H1 (cell line): ENCODE data around the gene GAPT.

Experiments used
- CEBPB ChIP-seq: IDR thresholded peaks from 2 replicates; pipeline ENCODE4 v1.6.1; 2012; ENCODE audit warnings: low read depth, low read length
- EGR1 ChIP-seq: IDR thresholded peaks from 2 replicates; pipeline ENCODE4 v1.6.1; 2011; ENCODE audit warnings: low read depth, low read length, borderline replicate concordance
- EP300 ChIP-seq, 2 experiments: IDR thresholded peaks; 1 replicate in 1 of 2; 2 replicates in 1 of 2; pipeline ENCODE4 v1.6.1; 2011 to 2012; ENCODE audit warnings: low read depth in 2 of 2, low read length in 2 of 2, mild to moderate bottlenecking in 2 of 2, borderline replicate concordance in 1 of 2, inconsistent platforms in 1 of 2, moderate library complexity in 1 of 2
- EZH2 ChIP-seq: fragments of 200-600 bp; sonication (generic); IDR thresholded peaks from 2 replicates; pipeline ENCODE4 v1.7.1; 2012; ENCODE audit warnings: low read depth, mild to moderate bottlenecking, moderate library complexity, low read length, inconsistent platforms; ENCODE audit not compliant: severe bottlenecking
- POLR2A ChIP-seq, 2 experiments: IDR thresholded peaks; 1 replicate in 1 of 2; 2 replicates in 1 of 2; pipeline ENCODE4 v1.6.1; 2011; ENCODE audit warnings: low read depth in 2 of 2, low read length in 2 of 2, mild to moderate bottlenecking in 2 of 2; ENCODE audit errors: control extremely low read depth in 1 of 2
- POLR2AphosphoS5 ChIP-seq: IDR thresholded peaks from 2 replicates; pipeline ENCODE4 v1.6.1; 2011; ENCODE audit warnings: low read depth, low read length
- RAD21 ChIP-seq, 2 experiments: IDR thresholded peaks in 1 of 2; conservative IDR thresholded peaks in 1 of 2; 2 replicates each; pipeline ENCODE4 v1.6.1; 2011; ENCODE audit warnings: low read depth in 2 of 2, low read length in 2 of 2, improper control_type of control experiment in 1 of 2, inconsistent platforms in 1 of 2, mild to moderate bottlenecking in 1 of 2, moderate library complexity in 1 of 2
- SP4 ChIP-seq: IDR thresholded peaks from 2 replicates; pipeline ENCODE4 v1.6.1; 2012; ENCODE audit warnings: low read length, inconsistent platforms
- TAF7 ChIP-seq: optimal IDR thresholded peaks from 2 replicates; pipeline ENCODE3; 2011; ENCODE audit warnings: low read depth, mild to moderate bottlenecking, inconsistent platforms, low read length, moderate library complexity, borderline replicate concordance
- ZNF274 ChIP-seq: IDR thresholded peaks from 2 replicates; pipeline ENCODE4 v1.7.0; 2012; ENCODE audit warnings: low read length, borderline replicate concordance; ENCODE audit errors: extremely low read depth
- TF ChIP-seq, protein P1 (sequence below), 3 experiments: IDR thresholded peaks; 1 replicate in 2 of 3; 2 replicates in 1 of 3; pipeline versions ENCODE4 v1.5.1 to v1.6.1; 2011; ENCODE audit warnings: low read length in 3 of 3, mild to moderate bottlenecking in 3 of 3, inconsistent platforms in 2 of 3, low read depth in 1 of 3, moderate library complexity in 1 of 3; ENCODE audit not compliant: insufficient read depth in 1 of 3; ENCODE audit errors: control extremely low read depth in 1 of 3
- TF ChIP-seq, protein P2 (sequence below): IDR thresholded peaks from 2 replicates; pipeline ENCODE4 v1.6.1; 2012; ENCODE audit warnings: low read length, inconsistent platforms
- TF ChIP-seq, protein P3 (sequence below): IDR thresholded peaks from 2 replicates; pipeline ENCODE4 v1.6.1; 2011; ENCODE audit warnings: low read length, improper control_type of control experiment
- TF ChIP-seq, protein P4 (sequence below): IDR thresholded peaks from 2 replicates; pipeline ENCODE4 v1.6.1; 2012; ENCODE audit warnings: inconsistent platforms

DNA sequence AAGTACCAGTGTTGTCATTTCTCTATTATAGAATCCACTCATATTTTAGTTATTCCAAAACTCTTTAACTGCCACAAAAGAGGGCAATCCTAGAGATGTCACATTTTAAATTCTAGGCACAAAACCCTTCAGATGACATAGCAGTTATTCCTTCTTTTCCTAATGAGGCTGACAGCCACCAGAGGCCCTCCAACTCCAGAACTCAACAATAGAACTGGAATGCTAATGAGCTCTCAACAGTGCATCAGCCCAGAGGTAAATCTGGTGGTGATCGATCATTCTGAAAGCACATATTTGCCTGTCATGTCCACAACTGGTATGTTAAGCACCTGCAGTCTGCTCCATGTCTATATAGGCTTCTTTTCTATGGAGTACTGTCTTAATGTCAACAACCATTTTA, 51.5 kb downstream of the GAPT start:
- TF ChIP-seq POLR2A (IDR thresholded peaks at IDR 0.05; ENCODE audit: control extremely low read depth in 1 of 2, low read depth in 2 of 2, low read length in 2 of 2) (no peak), ZNF274 (no peak), SP4 (no peak), EP300 (IDR thresholded peaks at IDR 0.05; ENCODE audit: borderline replicate concordance in 1 of 2, low read depth in 2 of 2, low read length in 2 of 2) (no peak), POLR2AphosphoS5 (no peak), EZH2 (no peak), EGR1 (no peak), RAD21 (IDR thresholded peaks at IDR 0.05 in 1 of 2, conservative IDR thresholded peaks at IDR 0.05 in 1 of 2; ENCODE audit: low read depth in 2 of 2, low read length in 2 of 2) (peak in 1 of 2 experiments; percentile 14; a peak in 1 of 4 replicates), TAF7 (no peak), CEBPB (no peak)
- TF ChIP-seq, protein P1, sequence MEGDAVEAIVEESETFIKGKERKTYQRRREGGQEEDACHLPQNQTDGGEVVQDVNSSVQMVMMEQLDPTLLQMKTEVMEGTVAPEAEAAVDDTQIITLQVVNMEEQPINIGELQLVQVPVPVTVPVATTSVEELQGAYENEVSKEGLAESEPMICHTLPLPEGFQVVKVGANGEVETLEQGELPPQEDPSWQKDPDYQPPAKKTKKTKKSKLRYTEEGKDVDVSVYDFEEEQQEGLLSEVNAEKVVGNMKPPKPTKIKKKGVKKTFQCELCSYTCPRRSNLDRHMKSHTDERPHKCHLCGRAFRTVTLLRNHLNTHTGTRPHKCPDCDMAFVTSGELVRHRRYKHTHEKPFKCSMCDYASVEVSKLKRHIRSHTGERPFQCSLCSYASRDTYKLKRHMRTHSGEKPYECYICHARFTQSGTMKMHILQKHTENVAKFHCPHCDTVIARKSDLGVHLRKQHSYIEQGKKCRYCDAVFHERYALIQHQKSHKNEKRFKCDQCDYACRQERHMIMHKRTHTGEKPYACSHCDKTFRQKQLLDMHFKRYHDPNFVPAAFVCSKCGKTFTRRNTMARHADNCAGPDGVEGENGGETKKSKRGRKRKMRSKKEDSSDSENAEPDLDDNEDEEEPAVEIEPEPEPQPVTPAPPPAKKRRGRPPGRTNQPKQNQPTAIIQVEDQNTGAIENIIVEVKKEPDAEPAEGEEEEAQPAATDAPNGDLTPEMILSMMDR (IDR thresholded peaks at IDR 0.05; ENCODE audit: control extremely low read depth in 1 of 3, insufficient read depth in 1 of 3, low read depth in 1 of 3, low read length in 3 of 3) = no peak
- TF ChIP-seq, protein P2, sequence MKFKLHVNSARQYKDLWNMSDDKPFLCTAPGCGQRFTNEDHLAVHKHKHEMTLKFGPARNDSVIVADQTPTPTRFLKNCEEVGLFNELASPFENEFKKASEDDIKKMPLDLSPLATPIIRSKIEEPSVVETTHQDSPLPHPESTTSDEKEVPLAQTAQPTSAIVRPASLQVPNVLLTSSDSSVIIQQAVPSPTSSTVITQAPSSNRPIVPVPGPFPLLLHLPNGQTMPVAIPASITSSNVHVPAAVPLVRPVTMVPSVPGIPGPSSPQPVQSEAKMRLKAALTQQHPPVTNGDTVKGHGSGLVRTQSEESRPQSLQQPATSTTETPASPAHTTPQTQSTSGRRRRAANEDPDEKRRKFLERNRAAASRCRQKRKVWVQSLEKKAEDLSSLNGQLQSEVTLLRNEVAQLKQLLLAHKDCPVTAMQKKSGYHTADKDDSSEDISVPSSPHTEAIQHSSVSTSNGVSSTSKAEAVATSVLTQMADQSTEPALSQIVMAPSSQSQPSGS = no peak
- TF ChIP-seq, protein P3, sequence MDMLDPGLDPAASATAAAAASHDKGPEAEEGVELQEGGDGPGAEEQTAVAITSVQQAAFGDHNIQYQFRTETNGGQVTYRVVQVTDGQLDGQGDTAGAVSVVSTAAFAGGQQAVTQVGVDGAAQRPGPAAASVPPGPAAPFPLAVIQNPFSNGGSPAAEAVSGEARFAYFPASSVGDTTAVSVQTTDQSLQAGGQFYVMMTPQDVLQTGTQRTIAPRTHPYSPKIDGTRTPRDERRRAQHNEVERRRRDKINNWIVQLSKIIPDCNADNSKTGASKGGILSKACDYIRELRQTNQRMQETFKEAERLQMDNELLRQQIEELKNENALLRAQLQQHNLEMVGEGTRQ = no peak
- TF ChIP-seq, protein P4, sequence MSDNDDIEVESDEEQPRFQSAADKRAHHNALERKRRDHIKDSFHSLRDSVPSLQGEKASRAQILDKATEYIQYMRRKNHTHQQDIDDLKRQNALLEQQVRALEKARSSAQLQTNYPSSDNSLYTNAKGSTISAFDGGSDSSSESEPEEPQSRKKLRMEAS = no peak
